ENCODE data around the gene ERRFI1.
"Not testable (repeated sequence)": the region's sequence is repeated elsewhere in the genome, so short reads cannot be mapped to it uniquely, and the experiment has no call there.

The ERRFI1 gene, protein sequence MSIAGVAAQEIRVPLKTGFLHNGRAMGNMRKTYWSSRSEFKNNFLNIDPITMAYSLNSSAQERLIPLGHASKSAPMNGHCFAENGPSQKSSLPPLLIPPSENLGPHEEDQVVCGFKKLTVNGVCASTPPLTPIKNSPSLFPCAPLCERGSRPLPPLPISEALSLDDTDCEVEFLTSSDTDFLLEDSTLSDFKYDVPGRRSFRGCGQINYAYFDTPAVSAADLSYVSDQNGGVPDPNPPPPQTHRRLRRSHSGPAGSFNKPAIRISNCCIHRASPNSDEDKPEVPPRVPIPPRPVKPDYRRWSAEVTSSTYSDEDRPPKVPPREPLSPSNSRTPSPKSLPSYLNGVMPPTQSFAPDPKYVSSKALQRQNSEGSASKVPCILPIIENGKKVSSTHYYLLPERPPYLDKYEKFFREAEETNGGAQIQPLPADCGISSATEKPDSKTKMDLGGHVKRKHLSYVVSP

DNA sequence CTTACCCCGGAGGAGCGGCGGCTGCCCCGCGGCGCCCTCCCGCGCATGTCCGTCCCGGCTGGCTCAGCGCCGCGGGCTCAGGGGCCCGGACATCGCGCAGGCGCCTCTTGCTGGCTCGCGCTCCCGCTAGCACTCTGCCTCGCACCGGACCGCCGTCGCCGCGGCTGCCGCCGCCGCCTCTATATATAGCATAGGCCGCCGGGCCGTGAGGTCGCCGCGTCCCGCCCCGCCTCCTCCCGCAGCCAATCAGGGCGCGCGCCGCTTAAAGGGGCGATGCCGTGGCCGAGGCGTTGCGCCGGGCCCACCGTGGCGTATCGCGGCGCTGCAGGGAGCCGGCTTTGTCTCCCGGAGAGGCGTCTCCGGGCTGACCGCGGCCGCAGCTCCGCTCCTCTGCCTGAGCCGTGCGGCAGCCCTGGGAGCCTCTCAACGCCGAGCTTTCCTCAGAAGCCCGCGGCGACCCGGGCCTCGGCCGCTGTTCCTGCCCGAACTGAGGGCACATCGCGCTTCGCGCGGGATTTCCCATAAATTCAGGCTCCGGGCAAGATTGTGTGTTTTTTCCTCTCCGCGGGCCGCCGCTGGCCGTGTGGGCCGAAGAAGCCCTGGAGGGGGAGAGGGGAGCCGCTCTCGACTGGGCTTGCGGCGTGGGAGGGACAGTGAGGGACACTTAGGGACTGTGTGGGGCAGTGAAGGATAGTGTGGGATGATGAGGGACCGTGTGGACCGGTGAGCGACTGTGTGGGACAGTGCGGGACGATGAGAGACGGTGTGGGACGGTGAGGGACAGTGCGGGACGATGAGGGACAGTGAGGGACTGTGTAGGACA, at the start of gene ERRFI1:
ERRFI1 (minus strand) TSS at position 157 of the 823 bp plus-strand sequence. CDS start 10,690 bp downstream, outside the sequence.
- DNase-seq (ENCODE audit: low read depth), result peak; percentile 93

DNA sequence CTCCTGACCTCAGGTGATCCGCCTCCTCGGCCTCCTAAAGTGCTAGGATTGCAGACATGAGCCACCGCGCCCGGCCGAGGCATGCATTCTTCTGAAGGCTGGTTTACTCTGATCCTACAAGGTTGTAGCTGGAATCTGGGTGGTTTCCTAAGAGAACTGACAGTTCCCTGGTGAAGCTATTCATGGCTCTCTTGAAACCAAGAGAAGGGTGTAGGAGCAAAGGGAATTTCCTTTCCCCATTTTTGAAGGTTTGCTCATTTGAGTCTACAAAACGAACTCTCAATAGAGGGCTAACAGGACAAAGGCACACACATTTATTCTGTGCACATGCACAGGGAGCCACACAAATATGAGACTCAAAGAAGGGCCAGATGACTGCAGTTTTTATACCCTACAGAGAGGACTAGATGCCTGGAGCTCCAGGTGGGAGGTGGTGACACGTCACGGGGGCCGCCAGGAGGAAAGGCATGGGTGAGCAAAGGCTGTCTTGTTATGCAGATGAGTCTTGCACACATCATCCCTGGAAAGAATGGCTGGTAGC, 49.5 kb upstream of the ERRFI1 start:
- DNase-seq (ENCODE audit: low read depth), result no peak

DNA sequence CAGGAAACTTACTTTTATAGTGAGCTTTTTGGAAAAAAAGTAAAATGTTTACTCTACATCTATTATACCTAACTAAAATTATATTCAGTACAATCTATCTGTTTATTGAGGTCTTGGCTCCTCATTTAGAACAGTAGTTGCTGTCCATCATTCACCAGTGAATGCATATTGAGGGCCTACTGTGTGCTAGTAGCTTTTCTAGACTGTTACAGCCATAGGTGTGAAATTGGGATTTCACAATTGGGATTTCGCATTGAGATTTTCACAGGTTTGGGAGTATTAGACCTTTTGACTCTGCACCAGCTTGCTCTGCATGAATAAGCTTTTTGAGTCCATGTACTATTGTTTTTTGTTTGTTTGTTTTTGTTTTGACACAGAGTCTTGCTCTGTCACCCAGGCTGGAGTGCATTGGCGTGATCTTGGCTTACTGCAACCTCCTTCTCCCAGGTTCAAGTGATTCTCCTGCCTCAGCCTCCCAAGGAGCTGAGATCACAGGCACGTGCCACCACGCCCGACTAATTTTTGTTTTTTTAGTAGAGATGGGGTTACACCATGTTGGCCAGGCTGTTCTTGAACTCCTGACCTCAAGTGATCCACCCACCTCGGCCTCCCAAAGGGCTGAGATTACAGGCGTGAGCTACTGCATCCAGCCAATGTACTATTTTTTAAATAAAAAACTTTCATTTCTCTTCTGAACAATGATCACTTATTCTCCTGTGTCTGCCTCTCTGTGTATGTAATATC, 47.2 kb upstream of the ERRFI1 start:
- no peak for DNase-seq (ENCODE audit: low read depth)

DNA sequence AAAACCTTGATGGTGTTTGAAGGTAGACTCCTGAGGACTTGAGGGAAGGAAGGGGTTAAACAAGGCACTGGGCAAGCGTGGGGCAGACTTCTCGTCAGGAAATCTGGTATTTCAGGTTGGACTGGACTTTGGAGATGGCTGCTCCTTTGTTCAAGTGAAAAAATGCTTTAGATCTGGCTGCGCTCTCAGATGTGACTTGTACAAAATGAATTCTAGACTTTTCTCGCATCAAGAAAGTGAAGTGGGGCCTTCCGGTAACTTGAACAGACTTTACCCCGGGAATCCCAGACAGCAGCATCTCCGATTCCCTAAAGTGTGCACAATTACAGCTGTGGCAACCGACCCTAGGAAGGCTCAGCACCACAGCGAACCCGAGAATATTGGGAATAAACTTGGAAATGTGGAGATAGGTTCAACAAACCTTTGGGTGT, 44.3 kb upstream of the ERRFI1 start:
- no peak for DNase-seq (ENCODE audit: low read depth)

DNA sequence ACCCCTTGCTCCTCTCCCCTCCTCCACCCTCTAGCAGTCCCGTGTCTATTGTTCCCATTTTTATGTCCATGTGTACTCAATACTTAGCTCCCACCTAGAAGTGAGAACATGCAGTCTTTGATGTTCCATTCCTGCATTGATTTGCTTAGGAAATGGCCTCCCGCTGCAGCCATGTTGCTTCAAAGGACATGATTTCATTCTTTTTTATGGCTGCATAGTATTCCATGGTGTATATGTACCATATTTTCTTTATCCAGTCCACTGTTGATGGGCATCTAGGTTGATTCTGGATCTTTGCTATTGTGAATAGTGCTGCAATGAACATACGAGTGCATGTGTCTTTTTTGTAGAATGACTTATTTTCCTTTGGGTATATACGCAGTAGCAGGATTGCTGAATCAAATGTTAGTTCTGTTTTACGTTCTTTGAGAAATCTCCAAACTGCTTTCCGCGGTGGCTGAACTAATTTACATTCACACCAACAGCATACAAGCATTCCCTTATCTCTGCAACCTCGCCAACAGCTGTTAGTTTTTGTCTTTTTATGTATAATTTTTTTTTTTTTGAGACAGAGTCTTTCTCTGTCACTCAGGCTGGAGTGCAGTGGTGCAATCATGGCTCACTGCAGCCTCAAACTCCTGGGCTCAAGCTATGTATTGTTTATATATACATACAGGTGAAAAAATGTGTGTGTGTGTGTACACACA, 43.7 kb upstream of the ERRFI1 start:
- not testable (repeated sequence) for DNase-seq (ENCODE audit: low read depth)

DNA sequence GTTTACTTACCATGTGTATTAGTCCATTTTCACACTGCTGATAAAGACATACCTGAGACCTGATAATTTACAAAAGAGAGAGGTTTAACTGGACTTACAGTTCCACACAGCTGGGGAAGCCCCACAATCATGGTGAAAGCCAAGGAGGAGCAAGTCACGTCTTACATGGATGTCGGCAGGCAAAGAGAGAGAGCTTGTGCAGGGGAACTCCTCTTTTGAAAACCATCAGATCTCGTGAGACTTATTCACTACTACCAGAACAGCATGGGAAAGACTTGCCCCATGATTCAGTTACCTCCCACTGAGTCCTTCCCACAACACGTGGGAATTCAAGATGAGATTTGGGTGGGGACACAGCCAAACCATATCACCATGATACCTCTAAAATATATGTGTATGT, 39.3 kb upstream of the ERRFI1 start:
- no peak for DNase-seq (ENCODE audit: low read depth)

DNA sequence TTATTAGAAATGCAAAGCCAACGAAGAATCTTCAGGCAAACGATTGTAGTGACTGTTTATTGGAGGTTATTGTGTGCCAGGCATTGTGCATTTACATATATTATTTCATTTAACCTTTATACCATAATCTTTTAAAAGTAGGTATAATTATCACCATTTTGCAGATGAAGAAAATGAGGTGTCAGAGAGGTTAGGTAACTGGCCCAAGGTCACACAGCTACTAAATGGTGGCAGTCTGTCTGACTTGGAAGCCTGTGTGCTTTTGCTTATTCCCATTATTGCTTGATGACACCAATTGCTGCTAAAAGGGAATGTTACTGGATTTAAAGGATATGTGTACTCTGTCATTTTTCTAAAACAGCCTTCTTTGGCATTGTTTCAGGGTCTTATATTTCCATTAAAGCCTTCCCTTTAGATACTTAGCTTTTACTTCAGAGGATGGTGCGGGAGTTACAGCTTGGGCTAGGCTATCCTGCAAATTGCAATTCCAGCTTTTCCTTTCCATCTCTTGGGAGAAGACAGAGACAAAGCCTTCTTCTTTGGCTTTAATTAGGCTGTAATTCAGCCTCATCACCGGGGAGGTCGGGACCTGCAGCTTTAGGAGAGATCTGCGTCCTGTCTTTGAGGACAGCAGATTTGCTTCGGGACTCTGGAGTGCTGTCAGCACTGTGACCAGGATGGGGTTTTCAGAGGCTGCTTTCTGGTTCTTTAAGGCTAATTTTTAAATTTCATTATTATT, 37.4 kb upstream of the ERRFI1 start:
- DNase-seq (ENCODE audit: low read depth), result no peak

DNA sequence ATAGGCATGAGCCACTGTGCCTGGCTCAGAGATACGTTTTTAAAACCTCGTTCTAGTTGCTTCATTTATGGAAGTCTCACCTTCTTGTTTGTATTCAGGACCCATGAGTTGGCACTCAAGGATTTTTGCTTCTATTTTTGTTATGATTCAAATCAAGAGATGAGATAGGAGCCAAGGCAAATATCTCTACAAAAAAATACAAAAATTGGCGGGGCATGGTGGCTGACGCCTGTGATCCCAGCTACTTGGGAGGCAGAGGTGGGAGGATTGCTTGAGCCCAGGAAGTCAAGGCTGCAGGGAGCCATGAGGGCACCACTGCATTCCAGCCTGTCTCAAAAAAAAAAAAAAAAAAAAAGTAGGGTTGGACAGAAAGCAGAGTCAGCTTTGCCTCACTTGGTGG, 36.8 kb upstream of the ERRFI1 start:
- DNase-seq (ENCODE audit: low read depth), result no peak

DNA sequence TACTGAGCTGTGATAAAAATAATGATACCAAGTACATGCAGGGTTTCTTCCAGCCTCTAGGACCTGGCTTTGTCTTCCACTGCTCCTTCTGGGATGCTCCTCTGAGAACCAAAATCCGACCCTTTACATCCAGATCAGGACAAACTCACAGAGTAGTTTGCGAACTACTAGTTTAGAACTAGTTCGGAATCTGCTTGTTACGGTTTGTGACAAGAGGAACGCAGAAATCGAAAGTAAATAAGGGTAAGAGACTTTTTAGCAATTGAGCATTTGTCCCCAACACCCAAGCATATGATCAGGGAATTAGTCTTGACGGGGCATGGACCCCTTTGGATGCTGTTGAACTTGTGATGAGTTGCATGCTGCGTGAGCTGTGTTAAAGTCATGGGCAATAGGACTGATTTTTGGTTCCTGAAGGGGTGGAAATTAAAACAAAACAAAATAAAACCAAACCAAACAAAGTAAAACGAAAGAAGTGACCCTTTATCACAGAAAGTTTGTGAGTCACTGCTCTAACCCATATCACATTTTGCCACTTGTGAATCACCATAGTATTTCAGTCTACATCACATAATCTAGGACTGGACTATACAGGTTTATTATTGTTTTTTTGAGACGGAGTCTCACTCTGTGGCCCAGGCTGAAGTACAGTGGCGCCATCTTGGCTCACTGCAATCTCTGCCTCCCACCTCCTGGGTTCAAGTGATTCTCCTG, 35.7 kb upstream of the ERRFI1 start:
- DNase-seq (ENCODE audit: low read depth), result peak; percentile 55

DNA sequence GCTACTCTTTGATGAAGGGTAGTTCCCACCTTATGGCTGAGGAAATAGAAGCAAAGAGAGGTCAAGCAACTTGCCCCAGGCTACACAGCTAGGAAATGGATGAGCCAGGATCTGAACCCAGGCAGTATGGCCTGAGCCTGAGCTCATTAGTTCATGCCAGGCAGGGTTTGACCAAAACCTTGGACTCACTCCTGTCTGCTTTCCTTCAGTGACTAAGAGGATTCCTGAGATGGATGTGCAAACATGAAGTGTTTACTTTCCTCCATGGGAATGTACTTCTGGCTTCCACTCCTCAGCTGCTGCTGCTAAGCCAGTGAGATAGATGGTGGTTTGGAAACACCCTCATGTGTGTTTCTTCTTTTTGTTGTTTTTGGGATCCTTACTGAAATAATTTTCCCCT, 35.1 kb upstream of the ERRFI1 start:
- DNase-seq (ENCODE audit: low read depth), result peak; percentile 85

DNA sequence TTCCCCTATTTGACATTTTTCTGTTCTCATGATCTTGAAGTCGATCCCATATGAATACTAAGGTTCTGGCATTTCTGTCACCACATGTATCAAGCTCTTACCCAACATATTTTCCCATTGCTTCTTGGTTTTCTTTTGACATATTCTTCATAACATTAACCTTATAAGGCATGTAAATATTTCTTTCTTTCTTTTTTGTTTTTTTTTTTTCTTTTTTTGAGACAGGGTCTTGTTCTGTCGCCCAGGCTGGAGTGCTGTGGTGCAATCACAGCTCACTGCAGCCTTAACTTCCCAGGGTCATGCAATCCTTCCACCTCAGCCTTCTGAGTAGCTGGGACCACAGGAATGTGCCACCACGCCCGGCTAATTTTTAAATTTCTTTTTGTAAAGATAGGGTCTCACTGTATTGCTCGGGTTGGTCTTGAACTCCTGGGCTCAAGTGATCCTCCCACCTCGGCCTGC, 33.1 kb upstream of the ERRFI1 start:
- peak; percentile 41 for DNase-seq (ENCODE audit: low read depth)

DNA sequence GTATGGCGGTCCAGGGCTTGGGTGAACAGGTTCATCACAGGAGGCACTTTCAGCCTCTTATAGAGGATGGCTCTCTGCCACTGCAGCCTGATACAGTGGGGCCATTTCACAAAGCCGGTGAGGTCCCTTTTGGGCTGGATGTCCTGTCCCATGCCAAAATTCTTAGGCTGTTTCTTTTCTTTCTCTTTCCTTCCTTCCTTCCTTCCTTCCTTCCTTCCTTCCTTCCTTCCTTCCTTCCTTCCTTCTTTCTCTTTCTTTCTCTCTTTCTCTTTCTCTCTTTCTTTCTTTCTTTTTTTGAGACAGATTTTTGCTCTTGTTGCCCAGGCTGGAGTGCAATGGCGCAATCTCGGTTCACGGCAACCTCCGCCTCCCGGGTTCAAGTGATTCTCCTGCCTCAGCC, 31.7 kb upstream of the ERRFI1 start:
- not testable (repeated sequence) for DNase-seq (ENCODE audit: low read depth)

DNA sequence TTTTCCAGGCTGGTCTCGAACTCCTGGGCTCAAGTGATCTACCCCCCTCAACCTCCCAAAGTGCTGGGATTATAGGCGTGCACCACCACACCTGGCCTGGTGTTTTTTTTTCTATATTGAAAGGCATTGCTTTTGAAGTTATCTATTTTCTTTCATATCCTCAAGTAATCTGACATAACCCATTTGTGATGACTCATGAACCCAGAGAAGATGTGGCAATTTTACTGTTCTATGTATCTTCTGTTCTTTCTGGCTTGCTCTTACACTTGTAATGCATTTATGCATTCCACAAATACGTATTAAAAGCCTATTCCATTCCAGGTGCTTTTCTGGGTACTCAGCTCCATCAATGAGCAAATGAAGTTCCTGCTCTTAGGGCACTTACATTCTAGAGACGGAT, 29.9 kb upstream of the ERRFI1 start:
- DNase-seq (ENCODE audit: low read depth), result peak; percentile 69

DNA sequence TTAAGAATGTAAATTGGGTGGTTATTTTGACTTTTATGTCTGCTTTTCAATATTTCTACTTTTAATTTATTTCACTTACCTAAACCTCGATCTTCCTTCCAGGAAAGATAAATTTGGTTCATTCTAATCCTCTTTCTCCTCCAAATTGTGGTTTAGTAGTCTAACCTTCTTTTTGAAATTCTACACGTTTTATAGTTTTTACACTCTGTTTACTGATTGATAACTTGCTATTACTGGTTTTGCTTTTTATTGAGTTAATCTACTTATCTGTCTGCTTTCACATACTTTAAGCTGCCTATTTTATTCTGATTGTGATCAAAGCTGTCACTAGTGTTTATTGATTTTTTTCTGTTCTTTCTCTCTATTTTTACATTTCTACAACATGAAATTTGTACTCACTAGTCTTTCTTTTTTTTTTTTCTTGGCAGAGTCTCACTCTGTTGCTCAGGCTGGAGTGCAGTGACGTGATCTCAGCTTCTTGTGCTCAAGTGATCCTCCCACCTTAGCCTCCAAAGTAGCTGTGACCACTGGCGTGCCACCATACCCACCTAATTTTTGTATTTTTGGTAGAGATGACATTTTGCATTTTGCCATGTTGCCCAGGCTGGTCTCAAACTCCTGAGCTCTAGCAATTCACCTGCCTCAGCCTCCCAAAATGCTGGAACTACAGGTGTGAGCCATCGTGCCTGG, 27.9 kb upstream of the ERRFI1 start:
- DNase-seq (ENCODE audit: low read depth), result no peak

DNA sequence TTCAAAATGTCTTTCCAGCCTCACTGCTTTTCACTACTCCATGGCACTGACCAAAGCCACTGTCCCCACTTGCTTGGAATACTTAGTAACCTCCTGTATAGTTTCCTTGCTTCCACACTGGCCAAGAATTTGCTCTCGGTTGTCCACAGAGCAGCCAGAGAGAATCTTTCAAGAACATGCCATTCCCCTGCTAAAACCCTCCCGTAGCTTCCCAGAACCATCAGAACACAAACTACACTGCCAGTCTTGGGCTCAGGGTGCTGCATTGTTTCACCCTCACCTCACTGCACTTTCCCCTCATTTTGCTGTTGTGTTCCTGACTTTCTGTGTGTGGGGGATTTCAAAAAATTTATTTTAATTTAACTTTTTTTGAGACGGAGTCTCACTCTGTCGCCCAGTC, 25.5 kb upstream of the ERRFI1 start:
- DNase-seq (ENCODE audit: low read depth), result no peak

DNA sequence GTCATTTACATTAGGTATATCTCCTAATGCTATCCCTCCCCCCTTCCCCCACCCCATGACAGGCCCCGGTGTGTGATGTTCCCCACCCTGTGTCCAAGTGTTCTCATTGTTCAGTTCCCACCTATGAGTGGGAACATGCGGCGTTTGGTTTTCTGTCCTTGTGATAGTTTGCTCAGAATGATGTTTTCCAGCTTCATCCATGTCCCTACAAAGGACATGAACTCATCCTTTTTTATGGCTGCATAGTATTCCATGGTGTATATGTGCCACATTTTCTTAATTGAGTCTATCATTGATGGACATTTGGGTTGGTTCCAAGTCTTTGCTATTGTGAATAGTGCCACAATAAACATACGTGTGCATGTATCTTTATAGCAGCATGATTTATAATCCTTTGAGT, 23.1 kb upstream of the ERRFI1 start:
- not testable (repeated sequence) for DNase-seq (ENCODE audit: low read depth)

DNA sequence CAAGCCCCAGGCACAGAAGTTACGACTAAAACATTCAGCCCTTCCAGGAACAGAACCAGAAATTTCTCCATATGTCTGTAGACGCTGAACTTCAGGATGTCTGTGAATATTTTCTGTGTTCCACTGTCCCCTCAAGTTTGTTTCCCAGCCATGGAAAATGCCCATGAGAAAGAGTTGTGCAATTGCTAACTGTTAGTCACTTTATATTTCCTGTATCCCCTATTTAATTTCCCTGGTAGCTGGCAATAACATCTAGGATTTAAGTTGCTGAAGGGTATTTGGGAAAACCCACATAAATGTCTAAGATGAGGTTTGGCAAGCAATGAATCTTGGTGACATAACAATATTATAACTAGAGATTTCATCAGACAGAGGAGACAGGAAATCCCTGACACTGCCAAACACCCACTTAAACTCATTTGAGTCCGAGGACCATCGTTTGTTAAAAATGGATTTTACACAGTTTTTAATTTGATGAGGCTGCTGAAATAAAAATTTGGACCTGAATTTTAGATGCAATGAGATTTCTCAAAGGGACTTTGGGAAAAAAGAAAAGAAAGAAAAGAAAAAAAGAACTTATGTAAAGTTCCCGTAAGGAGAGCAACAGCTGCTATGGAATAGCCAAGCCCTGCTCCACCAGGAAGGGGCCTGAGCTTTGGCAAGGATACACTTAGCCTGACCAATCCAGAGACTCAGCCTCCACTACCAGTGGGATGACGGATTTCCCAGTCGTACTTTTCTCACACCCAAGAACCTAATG, 21.8 kb upstream of the ERRFI1 start:
- peak; percentile 87 for DNase-seq (ENCODE audit: low read depth)

DNA sequence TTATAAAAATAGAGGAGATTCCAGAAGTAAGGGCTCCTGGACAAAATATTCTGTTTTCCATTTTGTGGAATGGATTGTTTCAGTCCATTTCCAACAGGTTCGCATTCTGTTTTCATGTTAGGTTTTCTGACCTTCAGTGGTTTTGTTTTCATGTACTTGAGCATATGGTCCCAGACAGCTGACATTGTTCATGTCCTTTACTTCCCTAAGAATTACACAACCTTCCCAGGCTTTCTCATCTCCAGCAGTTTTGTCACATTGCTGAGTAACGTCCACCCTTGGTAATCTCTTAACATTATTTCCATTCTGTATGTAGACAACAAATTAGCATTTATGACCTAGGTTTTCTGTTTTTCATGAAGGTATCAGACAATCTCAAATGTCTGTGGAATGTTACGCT, 21.0 kb upstream of the ERRFI1 start:
- DNase-seq (ENCODE audit: low read depth), result peak; percentile 63

DNA sequence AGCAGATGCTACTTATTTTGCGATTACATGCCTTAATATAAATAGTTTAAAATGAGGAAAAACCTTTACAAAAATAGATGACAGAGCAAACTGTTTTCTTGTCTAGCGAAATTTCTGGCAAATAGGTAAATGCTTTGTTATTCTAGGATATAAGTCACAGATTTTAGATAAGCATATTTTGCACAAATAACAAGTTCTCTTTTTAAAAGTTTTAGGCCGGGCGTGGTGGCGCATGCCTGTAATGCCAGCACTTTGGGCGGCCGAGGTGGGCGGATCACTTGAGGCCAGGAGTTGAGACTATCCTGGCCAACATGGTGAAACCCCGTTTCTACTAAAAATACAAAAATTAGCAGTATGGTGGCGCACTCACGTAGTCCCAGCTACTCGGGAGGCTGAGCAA, 20.3 kb upstream of the ERRFI1 start:
- DNase-seq (ENCODE audit: low read depth), result no peak
